ENCODE data around the gene DNAH1.
"Not testable (repeated sequence)": the region's sequence is repeated elsewhere in the genome, so short reads cannot be mapped to it uniquely, and the experiment has no call there.

The DNAH1 gene

DNA sequence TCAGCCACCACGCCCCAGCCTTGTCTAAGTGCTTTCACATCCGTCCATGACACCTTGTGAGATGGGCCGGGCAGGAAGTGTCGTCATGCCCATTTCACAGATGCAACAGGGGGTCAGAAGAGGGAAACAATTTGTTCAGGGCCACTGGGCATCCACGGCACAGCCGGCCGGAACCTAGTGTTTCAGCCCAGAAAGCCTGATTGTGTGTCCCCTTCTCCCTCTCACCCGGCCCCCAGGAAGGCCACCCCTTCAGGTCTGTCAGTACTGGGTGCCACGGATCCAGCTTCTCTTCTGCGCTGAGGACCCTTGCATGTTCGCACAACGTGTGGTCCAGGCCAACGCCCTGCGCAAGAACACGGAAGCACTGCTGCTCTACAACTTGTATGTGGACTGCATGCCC is 15.8 kb downstream of the DNAH1 start:
- no peak for DNase-seq (ENCODE audit: low read depth in 2 of 2)

DNA sequence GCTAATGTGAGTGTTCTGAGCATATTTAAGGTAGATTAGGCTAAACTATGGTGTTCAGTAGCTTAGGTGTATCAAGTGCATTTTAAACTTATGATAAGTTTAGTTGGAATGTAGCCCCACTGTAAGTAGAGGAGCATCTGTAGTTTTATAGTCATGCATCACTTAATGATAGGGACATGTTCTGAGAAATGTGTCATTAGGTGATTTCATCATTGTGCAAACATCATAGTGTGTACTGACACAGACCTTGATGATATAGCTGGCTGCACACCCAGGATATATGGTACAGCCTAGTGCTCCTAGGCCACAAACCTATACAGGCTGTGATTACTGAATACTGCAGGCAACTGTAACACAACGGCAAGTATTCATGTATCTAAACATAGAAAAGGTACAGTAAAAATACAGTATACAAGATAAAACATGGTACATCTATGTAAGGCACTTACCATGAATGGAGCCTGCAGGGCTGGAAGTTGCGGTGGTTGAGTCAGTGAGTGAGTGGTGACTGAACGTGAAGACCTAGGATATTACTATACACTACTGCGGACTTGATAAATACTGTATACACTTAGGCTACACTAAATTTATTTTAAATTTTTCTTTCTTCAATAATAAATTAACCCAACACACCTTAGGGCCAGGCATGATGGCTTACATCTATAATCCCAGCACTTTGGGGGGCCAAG is 17.9 kb downstream of the DNAH1 start:
- DNase-seq (ENCODE audit: low read depth in 2 of 2): no peak

DNA sequence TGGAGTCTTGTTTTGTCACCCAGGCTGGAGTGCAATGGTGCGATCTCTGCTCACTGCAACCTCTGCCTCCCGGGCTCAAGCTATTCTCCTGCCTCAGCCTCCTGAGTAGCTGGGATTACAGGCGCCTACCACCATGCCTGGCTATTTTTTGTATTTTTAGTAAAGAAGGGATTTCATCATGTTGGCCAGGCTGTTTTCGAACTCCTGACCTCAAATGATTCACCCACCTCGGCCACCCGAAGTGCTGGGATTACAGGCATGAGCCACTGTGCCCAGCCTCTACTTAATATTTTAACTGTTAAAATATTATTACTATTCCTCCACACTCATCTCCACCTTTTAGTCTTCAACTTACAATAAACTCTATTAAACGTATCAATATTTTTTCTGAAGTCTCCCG is 22.0 kb downstream of the DNAH1 start:
- not testable (repeated sequence) for DNase-seq (ENCODE audit: low read depth in 2 of 2)

DNA sequence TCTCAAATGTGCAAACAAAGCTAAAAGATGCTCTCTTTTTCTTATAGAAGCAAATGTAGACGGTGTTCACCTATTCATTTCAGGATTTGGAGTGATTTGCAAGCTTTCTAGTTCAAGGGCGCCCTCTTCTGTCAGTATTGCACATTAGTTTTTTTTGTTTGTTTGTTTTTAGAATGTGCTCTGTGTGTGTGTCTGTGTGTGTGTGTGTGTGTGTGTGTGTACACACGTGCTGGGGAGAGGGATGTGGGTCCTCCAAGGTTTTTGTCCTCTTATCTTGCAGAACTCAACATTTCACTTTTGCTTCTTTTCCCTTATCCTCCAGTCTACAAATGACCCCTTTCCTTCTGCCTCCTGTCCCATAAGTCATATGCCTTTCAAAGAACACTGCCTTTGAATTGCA is 23.5 kb downstream of the DNAH1 start:
- DNase-seq (ENCODE audit: low read depth in 2 of 2): peak; percentile 6 to 39

DNA sequence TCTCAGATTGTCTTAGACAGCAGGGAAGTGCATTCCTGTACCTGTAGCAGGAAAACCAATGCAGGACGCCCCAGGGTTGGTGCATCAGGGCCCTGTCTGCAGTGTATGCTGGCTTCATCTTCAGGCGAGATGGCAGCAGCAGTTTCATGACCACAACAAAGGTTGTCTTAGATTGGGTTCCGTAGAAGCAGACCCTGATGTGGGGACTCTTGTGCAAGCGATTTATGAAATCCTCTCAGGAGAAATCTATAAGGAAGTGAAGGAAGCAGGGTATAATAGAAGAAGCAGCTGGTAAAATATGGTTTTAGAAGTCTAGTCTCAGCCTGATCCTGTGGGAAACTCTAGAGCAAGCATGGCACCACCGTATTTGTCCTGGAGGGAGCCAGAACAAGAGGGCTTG is 25.0 kb downstream of the DNAH1 start:
- no peak for DNase-seq (ENCODE audit: low read depth in 2 of 2)

DNA sequence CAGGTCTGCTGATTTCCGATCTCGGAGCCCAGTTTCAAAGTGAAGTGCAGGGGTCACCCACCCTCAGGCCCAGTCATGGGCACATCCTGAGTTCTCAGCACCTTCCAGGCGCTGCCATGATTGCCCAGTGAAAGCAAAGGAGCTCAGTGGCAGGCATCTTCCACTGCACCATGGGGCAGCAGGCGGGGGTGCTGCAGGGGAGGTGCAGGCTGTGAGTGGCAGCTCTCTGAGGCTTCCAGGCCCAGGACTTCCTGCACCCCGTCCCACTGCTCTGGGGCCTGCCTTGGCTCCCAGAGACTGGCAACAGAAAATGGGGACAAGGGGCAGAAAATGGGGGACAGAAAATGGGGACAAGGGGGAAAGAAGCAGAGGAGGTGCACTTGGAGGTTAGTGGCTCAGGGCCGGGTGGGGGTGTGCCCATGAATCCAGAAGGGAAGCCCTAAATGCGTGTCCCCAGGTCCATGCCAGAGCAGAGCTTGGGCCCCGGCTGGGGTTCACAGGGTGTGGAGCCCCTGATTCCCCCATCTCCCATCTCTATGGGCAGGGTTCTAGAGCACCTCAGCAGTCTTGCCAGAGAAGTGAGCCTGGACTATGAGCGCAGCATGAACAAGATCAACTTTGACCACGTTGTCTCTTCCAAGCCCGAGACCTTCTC is 28.0 kb downstream of the DNAH1 start:
- no peak for DNase-seq (ENCODE audit: low read depth in 2 of 2)

DNA sequence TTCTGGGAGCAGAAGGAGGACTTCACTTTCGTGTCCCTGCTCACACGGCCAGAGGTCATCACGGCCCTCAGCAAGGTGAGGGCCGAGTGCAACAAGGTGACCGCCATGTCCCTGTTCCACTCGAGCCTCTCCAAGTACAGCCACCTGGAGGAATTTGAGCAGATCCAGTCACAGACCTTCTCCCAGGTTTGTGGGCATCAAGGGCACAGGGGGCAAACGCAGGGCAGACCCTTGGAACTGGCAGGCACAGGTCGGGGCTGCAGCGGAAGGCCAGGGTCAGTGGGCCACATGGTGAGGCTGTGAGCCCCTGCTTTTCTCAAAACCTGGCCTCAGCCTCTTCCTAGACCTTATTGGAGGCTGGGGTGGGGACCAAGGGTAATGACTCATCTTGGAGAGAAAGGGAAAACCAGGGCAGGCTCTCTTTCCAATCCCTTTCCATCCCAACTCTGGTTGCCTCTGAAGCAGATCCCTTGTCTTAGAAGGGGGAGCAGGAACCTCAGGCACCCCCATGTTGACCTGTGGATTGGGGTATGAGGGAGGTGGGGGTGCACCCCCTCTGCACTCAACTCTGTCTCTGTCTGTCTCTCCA is 29.5 kb downstream of the DNAH1 start:
- no peak for DNase-seq (ENCODE audit: low read depth in 2 of 2)

DNA sequence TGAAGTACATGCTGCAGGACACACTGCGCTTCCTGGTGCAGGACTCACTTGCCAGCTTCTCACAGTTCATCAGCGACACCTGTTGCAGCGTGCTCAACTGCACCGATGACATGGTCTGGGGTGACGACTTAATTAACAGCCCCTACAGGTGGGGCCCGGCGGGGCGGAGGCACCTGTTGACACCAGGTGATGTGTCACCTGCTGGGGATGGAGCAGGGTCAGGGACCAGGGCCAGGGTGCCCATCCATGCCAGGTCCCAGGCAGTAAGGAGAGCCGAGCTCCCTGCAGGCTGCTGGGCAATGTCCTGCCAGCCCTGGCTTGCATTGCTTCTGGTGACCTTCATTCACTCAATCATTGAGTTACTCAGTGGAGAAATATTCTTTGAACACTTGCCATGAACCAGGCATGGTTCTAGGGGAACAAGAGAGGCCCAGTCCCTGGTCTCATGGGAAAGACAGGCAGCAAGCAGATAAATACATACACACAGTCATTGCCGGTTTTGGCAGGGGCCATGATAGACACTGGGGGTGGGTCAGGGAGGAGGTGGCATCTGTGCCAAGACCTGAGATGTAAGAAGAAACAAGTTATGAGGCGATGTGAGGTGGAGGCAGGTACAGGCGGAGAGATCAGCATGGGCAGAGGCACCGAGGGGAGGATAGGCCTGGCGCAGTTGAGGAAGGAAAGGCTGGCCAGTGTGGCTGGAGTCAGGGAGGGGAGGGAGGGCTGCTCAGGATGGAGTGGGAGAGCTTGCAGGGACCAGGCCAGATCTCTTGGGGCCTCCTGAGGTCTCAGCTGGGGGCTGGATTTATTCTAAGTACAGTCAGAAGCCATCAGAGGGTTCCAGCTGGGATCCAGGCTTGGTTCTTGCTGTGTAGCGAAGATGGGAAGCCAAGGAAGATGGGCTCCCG is 30.8 kb downstream of the DNAH1 start:
- DNase-seq (ENCODE audit: low read depth in 2 of 2): no peak

DNA sequence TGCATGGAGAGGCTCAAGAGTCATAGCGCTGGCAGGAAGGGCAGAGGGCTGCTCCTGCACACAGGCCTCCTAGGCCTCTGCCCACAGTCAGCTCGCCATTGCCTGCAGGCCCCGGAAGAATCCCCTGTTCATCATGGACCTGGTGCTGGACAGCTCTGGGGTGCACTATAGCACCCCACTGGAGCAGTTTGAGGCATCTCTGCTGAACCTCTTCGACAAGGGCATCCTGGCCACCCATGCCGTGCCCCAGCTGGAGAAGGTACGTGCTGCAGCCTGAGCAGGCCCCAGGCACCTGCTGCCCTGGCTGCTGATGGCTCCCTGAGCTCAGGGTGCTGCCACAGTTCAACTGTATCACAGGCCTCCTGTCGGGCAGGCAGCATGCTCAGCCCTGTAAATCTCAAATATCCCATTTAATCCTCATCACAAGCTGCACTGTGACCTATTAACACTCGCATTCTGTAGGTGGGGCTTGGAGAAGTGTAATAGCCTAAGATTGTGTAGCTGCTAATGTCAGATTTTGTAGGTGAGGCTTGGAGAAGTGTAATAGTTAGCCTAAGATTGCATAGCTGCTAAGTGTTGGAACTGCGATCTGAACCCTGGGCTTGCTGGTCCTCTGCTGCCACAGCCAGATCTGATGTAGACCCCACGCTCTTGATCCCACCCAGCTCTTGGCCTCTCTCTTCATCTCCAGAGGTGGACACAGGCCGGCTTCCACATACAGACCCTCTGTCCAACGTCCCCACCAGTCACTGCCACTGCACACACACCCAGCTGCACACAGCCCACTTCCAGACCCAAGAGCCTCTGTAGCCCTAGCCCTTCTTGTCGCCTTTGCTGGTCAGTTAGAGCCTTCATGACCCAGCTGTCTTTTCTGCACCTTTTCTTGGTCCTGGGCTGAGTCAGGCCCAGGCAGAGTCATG is 31.9 kb downstream of the DNAH1 start:
- DNase-seq (ENCODE audit: low read depth in 2 of 2): no peak

DNA sequence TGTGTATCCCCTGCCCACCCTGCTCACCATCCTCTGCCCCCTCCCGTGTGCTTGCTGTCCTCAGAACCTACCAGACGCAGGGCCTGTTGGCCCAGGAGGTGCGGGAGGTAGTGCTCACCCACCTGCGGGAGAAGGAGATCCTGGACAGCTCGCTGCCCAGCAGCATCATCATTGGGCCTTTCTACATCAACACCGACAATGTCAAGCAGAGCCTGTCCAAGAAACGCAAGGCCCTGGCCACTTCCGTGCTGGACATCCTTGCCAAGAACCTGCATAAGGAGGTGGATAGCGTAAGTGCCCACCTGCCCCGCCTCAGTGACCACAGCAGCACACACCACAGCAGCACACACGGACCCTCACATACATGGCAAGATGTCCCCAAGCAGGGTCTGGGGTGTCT is 33.0 kb downstream of the DNAH1 start:
- no peak for DNase-seq (ENCODE audit: low read depth in 2 of 2)

DNA sequence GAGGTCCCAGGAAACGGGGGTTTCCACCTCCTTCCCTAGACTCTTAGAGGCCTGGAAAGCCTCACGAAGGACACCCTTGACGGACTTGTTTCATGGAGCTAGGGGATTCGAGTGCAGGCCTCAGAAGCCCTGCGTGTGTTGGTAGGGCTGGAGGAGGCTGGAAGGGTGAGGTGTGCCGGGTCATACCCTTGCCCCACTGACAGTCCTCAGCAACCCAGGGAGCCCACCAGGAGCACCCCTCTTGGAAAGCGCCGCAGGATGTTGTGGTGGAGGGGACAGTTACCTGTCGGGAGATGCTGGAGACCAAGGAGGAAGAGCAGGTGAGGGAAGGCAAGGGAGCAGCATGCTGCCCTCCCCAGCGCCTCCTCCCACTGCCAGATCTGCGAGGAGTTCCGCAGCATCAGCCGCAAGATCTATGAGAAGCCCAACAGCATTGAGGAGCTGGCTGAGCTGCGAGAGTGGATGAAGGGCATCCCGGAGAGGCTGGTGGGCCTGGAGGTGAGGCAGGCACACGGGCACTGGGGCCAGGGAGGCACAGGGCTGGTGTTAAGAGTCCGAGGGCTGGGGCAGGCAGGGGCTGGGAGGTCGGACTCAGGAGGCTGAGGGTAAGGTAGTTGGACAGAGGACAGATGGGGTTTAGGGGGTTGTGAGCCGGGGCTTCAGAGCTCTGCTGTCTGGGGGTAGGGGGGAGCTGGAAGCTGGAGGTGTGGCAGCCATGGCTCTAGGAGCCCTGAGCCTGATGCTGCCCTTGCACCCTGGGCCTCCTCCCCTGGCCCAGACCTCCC is 33.7 kb downstream of the DNAH1 start:
- no peak for DNase-seq (ENCODE audit: low read depth in 2 of 2)

DNA sequence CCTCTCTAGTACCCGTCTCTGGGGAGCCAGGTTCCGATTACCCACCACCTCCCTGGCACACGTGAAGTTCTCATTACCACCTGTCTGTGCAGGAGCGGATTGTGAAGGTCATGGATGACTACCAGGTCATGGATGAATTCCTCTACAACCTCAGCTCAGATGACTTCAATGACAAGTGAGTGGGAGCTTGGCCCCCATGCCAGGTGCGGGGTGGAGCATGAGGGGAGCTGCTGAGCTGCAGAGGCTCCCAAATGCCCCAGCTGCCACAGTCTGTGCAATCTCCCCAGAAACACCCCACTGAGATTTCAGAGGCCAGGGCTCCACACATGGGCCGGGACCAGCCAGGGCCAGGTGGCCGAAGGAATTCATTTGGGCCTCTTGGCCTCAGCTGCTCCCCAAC is 34.3 kb downstream of the DNAH1 start:
- DNase-seq (ENCODE audit: low read depth in 2 of 2): no peak

DNA sequence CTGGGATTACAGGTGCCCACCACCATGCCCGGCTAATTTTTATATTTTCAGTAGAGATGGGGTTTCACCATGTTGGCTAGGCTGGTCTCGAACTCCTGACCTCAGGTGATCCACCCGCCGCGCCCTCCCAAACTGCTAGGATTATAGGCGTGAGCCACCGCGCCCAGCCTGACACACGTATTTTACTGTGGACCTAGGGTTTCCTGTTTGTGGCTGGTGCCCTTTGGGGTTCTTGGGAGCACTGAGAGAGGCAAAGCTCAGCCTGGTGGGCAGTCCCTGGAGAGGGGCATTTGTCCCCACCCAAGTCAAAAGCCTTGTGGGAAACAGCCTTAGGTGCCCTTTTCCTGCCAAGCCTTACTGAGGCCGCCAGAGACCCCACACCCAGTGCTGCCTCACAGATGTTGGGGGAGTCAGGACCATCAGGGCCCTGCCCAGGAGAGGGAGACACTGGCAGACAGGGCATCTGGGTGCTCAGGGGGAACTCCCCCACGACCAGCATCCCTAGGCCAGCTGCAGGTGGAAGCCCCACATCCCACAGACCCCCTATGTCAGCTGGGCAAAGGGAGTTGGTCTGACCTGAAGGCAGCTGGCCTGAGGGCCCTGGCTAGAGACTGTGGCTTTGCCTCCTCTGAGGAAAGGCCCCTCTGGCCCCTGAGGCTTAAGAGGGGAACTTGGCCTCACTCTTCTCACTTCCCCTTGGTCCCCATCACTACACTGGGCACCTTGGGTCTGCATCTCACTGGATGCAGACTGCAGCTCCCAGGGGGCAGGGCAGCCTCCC is 35.1 kb downstream of the DNAH1 start:
- no peak for DNase-seq (ENCODE audit: low read depth in 2 of 2)

DNA sequence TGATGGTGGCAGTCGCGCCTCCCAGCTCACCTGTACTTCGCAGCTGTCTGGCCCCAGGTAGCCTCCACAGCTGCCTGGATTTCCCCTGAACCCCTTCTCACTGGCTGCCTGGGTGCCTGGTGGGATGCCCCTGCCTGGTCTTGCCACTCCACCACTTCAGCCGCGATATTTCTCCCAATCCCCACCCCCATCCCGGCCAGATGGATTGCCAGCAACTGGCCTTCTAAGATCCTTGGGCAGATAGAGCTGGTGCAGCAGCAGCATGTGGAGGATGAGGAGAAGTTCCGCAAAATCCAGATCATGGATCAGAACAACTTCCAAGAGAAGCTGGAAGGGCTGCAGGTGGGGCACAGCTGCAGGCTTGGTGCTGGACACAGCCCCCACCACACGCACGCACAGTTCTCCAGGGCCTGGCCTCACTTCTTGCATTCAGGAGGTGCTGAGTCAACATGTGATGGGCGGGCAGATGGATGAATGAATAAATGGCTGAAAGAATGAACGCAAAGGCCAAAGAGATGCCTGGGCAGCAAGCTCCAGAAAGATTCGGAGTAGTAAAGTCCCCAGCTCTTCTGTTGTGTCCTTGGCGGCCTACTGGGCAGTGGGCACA is 35.7 kb downstream of the DNAH1 start:
- no peak for DNase-seq (ENCODE audit: low read depth in 2 of 2)

DNA sequence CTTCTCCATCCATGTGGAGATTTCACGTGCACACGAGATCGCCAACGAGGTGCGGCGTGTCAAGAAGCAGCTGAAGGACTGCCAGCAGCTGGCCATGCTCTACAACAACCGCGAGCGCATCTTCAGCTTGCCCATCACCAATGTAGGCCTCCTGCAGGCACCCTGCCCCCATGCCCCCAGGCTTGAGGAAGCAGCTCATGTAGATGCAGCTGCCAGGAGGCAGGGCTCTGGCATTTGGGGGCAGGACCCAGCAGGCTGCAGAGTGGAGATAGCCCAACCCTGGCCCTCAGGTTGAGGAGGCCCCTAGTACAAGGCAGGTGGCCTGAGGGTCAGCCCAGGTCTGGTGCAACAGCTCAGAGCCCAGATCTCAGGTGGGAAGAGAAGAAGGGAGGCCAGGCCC is 36.4 kb downstream of the DNAH1 start:
- DNase-seq (ENCODE audit: low read depth in 2 of 2): no peak

DNA sequence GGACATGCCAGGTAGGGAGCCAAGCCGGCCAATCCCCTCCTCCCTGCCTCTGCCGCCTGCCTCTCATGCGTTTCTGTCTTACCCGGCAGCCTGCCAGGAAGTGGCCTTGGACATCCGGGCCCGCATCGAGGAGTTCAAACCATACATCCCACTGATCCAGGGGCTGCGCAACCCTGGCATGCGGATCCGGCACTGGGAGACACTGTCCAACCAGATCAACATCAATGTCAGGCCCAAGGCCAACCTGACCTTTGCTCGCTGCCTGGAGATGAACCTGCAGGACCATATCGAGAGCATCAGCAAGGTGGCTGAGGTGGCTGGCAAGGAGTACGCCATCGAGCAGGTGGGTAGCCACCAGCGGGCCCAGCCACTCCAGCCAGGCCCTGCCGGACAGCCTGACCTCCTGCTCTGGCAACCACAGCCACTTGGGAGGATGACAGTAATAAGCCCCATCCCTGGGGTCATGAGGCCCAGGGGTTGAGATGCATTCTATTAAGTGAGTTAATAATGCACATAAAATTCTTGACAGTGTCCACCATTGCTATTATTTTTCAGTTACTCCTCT is 37.3 kb downstream of the DNAH1 start:
- DNase-seq (ENCODE audit: low read depth in 2 of 2): no peak

DNA sequence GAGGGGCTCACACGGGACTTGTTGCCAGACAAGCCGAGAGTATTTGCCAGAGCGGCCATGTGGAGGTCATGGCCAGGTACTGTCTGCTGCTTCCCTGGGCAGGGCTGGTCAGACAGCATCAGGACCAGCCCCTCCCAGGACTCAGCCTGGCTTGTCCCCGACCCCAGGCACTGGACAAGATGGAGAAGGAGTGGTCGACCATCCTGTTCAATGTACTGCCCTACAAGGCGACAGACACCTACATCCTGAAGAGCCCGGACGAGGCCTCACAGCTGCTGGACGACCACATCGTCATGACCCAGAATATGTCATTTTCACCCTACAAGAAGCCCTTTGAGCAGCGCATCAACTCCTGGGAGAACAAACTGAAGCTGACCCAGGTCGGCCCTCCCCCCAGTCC is 38.6 kb downstream of the DNAH1 start:
- DNase-seq (ENCODE audit: low read depth in 2 of 2): no peak

DNA sequence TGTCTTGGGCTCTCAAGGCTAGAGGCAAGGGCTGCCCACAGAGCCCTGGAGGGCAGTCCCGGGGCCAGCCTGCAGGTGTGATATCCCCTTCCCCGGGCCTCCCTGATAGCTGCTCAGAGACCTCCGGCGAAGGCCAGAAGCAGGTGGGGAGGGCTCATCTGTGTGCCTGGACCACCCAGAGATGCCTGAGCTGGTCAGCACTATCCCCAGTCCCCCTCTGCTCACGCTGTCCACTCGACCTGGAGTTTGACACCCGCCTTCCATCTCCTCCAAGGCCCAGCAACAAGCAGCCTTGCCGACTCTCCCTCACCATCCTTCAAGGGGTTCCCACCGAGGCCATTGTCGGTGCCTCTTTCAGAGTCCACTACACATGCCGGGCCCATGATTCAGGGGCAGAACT is 39.4 kb downstream of the DNAH1 start:
- no peak for DNase-seq (ENCODE audit: low read depth in 2 of 2)

DNA sequence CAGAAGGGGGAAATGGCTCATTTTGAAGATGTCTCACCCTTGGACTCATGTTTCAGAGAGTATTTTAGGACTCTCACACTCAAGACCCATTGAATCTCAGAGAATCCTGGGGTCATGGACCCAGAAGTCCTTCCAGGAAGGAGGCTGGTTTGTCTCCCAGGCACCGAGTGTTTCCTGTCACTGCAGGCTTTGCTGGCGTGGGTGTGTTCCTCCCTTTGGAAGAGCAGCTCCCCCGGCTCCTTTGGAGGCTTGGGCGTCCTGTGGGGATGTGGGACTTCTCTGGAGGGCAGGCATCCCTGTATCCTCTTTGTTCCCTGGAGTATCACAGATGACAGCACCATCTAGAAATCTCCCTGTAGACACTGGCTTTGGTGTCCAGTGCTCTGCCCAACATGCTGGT is 40.0 kb downstream of the DNAH1 start:
- no peak for DNase-seq (ENCODE audit: low read depth in 2 of 2)

Measured in activated CD4-positive, alpha-beta T cell treated with anti-CD3 and anti-CD28 coated beads for 24 hours (primary cell).